Glutamatergic neuron (in vitro differentiated cells): Measurements from ENCODE around the gene PRIM1. TPM values are rescaled to one million over a fixed set of nuclear protein-coding genes. Genes with fewer than 3 reads are reported as not detected.

Source experiments
- DNase-seq: peaks from one replicate; pipeline ENCODE4 v3.0.0; 2022
- H3K27ac Mint-ChIP-seq: one replicate; pipeline ENCODE4 v1.8.0; 2020; ENCODE audit warnings: mild to moderate bottlenecking, mixed read lengths, inconsistent platforms; ENCODE audit not compliant: unreplicated experiment
- H3K27me3 Mint-ChIP-seq: one replicate; pipeline ENCODE4 v1.8.0; 2020; ENCODE audit warnings: mild to moderate bottlenecking, moderate library complexity, mixed read lengths, inconsistent platforms; ENCODE audit not compliant: unreplicated experiment
- H3K36me3 Mint-ChIP-seq: one replicate; pipeline ENCODE4 v1.8.0; 2020; ENCODE audit warnings: mild to moderate bottlenecking, mixed read lengths, inconsistent platforms; ENCODE audit not compliant: unreplicated experiment
- H3K4me1 Mint-ChIP-seq: one replicate; pipeline ENCODE4 v1.8.0; 2020; ENCODE audit warnings: mild to moderate bottlenecking, low read depth, mixed read lengths, inconsistent platforms; ENCODE audit not compliant: unreplicated experiment
- H3K4me3 Mint-ChIP-seq: one replicate; pipeline ENCODE4 v1.8.0; 2020; ENCODE audit warnings: mild to moderate bottlenecking, mixed read lengths, inconsistent platforms; ENCODE audit not compliant: unreplicated experiment
- H3K9me3 Mint-ChIP-seq: one replicate; pipeline ENCODE4 v1.8.0; 2020; ENCODE audit warnings: mild to moderate bottlenecking, moderate library complexity, mixed read lengths, inconsistent platforms; ENCODE audit not compliant: unreplicated experiment
- total RNA-seq: library from RNA; stranded (reverse); fragmentation: NEBNext Ultra II Directional; extraction: Animal tissue kit (Norgen Biotek cat#: 25700); gene quantifications from one replicate; pipeline ENCODE4 v1.2.1, GENCODE V29; 2021; ENCODE audit not compliant: unreplicated experiment
- TF ChIP-seq, protein P1 (sequence below): fragments of 200-600 bp; sonication (generic); IDR thresholded peaks from one replicate; pipeline ENCODE4 v1.5.0; 2021; ENCODE audit not compliant: partially characterized antibody, unreplicated experiment

Gene PRIM1
- total RNA-seq, 1 donor from 2014 or later: 11.3 TPM

DNA sequence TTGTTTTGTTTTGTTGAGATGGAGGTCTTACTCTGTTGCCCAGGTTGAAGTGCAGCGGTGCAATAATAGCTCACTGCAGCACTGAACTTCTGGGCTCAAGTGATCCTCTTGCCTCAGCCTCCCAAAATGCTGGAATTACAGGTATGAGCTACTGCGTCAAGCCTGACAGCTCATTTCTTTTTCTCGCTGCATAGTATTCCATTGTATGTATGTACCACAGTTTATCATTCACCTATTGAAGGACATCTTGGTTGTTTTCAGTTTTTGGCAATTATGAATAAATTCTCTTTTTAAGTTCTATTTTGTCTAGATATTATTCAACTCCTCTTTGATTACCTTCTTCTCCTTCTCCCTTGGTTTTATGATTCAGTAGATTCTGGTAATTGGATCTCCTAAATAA lies 24.5 kb upstream of the PRIM1 start:
- Mint-ChIP-seq H3K4me1 (no peaks in the 10 kb centered on the region), H3K27me3 (no peaks in the 10 kb centered on the region), H3K4me3 (no peak overlapping the region), H3K9me3 (peaks cover 3% of the 10 kb centered on the region), H3K36me3 (peaks cover 5% of the 10 kb centered on the region), H3K27ac (no peak overlapping the region)
- no peak for DNase-seq
- TF ChIP-seq, protein P1, sequence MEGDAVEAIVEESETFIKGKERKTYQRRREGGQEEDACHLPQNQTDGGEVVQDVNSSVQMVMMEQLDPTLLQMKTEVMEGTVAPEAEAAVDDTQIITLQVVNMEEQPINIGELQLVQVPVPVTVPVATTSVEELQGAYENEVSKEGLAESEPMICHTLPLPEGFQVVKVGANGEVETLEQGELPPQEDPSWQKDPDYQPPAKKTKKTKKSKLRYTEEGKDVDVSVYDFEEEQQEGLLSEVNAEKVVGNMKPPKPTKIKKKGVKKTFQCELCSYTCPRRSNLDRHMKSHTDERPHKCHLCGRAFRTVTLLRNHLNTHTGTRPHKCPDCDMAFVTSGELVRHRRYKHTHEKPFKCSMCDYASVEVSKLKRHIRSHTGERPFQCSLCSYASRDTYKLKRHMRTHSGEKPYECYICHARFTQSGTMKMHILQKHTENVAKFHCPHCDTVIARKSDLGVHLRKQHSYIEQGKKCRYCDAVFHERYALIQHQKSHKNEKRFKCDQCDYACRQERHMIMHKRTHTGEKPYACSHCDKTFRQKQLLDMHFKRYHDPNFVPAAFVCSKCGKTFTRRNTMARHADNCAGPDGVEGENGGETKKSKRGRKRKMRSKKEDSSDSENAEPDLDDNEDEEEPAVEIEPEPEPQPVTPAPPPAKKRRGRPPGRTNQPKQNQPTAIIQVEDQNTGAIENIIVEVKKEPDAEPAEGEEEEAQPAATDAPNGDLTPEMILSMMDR: no peak

DNA sequence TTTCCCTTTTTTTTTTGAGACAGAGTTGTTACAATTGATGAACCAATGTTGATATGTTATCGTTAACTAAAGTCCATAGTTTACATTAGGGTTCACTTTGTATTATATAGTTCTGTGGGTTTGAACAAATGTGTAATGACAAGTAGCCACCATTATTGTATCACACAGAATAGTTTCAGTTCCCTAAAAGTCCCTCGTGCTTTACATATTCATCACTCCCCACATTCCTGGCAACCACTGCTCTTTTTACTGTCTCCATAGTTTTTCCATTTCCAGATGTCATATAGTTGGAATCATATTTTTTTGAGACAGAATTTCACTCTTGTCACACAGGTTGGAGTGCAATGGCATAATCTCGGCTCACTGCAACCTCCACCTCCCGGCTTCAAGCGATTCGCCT lies 23.5 kb upstream of the PRIM1 start:
- TF ChIP-seq, protein P1: no peak
- H3K27me3 Mint-ChIP-seq: no peaks in the 10 kb centered on the region
- no peak overlapping the region for H3K4me3 Mint-ChIP-seq
- H3K27ac Mint-ChIP-seq: no peak overlapping the region
- H3K36me3 Mint-ChIP-seq: peaks cover 5% of the 10 kb centered on the region
- H3K9me3 Mint-ChIP-seq: peaks cover 3% of the 10 kb centered on the region
- H3K4me1 Mint-ChIP-seq: no peaks in the 10 kb centered on the region
- DNase-seq: no peak

DNA sequence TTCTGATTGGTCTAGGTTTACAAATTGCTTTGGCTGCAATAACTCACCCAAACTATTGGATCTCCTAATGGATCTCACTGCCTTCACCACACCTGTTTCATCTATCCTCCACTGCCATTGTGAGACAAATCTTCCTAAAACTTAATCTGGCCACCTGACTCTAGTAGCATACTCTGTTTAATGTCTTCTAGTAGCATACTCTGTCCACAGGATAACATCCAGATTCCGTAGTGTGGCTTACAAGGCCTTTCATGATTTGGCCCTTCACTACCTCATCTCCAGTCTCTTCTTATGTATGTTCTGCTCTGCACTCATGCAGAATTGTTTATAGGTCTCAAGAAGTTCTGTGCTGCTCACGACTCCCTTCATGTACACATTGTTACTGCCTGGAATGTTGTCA lies 21.0 kb upstream of the PRIM1 start:
- DNase-seq: no peak
- Mint-ChIP-seq H3K9me3 (peaks cover 2% of the 10 kb centered on the region), H3K36me3 (peaks cover 4% of the 10 kb centered on the region), H3K4me1 (peaks cover 3% of the 10 kb centered on the region), H3K4me3 (no peak overlapping the region), H3K27me3 (no peaks in the 10 kb centered on the region), H3K27ac (no peak overlapping the region)
- TF ChIP-seq, protein P1: no peak

DNA sequence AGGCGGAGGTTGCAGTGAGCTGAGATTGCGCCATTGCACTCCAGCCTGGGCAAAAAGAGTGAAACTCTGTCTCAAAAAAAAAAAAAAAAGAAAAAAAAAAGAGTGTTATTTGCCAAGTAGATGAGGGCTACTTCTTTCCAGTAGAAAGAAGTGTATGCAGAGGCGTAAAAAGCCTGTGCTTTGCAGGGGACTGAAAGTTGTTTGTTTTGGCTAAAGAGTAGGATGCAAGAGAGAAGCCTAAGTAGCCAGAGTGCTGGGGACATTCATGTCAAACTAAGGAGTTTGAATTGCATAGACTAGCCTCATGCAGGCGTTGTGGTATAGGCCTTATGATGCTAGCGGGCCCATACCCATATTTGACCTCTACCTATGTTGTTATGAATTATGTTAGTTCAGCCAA lies 20.5 kb upstream of the PRIM1 start:
- Mint-ChIP-seq H3K36me3 (no peaks in the 10 kb centered on the region), H3K27ac (no peak overlapping the region), H3K27me3 (no peaks in the 10 kb centered on the region), H3K9me3 (peaks cover 2% of the 10 kb centered on the region), H3K4me1 (peaks cover 3% of the 10 kb centered on the region), H3K4me3 (no peak overlapping the region)
- no peak for DNase-seq
- TF ChIP-seq, protein P1: no peak

DNA sequence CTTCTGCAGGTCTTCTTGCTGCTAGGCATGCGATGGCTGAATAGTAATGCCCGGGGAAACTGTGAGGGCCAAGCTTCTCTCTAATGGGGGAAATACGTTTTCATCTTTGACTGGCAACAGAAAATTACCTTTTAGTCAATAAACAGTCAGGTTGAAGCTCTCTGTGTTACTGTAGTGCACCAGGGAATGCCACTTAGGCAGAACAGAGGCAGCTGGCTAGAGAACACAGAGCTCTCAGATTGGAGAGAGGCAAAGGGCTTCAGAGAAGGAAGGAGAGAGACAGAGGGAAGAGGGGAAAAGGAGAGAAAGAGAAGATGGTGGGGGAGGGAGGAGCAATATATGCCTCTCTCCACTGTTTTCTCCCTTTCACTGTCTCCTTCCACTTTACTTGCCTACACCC lies 17.7 kb upstream of the PRIM1 start:
- Mint-ChIP-seq H3K27me3 (peaks cover 2% of the 10 kb centered on the region), H3K4me3 (no peak overlapping the region), H3K9me3 (peaks cover 2% of the 10 kb centered on the region)

More for the DNA sequence above, 17.7 kb upstream of the PRIM1 start:
- Mint-ChIP-seq H3K27ac (peak overlapping the region; percentile 74), H3K36me3 (no peaks in the 10 kb centered on the region), H3K4me1 (peaks cover 3% of the 10 kb centered on the region)
- TF ChIP-seq, protein P1: no peak
- DNase-seq: no peak
